Inflammatory macrophage treated with lipopolysaccharide for 1 hour (primary cell): ENCODE results near the gene RHEB.

Experiments used
- DNase-seq, 2 donors: peaks; one replicate each; pipeline ENCODE4 v3.0.0-alpha.2; 2020 to 2022

RHEB gene

GRCh38 chr7:151468217-151469018 is 51.3 kb downstream of the RHEB start:
- DNase-seq: no peak

DNA sequence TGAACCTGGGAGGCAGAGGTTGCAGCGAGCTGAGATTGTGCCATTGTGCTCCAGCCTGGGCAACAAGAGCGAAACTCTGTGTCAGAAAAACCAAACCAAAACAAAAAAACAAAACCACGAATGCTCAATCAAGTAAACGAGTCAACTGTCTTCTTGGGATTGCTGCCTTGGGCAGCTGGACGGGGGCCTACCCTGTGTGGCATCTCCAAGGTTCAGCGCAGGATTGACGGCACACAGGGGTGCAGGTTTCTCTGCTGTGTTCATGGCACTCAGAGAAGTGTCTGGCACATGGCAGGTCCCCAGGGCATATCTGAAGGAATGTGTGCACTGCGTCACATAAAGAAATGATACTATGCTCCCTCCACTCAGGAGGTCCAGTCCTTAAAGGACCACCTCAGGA is 54.5 kb downstream of the RHEB start:
- no peak for DNase-seq

DNA sequence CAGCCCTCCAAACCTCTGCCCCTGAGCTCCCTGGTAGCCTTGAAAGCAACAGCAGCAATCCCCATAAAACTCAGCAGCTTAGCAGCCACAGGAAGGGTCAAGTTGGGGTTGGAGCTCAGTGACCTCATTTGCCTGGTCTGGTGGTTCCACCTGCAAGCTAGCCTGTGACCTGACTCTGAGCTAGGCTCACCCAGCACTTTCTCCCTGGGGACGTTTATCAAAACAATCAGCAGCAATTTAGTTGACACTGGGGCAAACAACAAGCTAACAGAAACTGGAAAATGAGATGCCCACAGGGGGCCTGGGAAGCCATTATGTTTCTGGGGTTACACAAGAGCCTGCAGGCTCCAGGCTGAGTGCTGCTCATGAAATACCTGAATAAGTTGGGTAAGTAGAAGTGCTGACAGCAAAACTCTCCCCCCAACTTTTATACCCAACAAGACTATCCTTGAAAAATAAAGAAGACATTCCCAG is 57.4 kb downstream of the RHEB start:
- DNase-seq: no peak

GRCh38 chr7:151461942-151462230 is 57.8 kb downstream of the RHEB start:
- no peak for DNase-seq

DNA sequence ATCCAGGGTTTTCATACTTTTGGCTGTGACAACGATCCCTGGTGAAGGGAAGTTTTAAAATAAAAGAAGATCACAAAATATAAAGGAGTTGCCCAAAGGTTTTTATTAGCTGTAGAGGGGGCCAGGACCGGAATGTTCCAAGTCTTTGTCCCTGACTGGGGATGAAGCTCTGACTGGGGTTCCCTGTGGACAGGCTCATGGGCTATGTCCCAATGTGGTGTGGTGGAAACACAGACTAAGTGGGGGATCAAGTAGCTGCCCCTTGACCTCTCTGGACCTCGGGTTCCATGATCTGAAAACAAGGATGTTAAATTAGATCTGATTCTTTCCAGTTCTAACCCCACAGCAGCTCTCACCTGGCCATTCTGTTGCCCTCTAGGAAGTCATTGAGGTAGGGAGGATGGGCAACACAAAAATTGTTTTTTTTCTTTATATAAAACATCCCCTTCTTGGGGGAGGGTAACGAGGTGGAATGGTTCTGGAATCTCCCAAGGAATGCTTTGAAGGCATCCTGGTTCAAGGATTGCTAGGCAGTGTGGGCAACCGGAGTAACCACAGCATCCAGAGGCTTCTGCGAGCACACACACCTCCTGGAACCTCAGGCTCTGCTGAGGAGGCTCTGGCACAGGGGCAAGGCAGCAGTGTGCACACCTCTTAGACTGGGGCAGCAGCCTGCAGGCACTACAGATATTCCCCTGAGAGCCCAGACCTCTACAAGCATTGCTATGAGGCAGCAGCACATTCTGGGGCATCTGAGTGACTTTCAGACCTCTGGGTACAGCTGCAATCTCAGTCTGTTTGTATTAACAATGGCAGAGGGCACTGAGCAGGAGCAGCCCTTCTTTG is 58.4 kb downstream of the RHEB start:
- DNase-seq: no peak

DNA sequence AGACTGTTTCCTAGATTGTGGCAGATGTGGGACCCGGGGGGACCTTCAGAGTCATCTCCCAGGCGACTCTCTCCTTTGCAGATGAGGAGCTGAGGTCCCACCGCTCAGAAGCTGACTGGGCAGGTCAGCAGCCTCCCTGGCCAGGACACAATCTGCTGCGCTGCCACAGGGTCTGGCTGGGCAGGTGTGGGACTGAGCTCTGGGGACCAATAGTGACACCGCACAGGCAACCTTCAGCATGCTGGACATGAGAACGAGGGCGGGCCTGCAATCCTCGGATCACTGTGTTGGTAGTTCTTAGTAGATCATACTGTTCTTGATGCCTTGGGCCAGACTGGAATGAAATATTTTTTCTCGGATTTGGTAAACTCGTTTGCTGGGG is 59.2 kb downstream of the RHEB start:
- no peak for DNase-seq

- DNase-seq: peak in 1 of 2 donors; percentile 43
These were observed 59.8 kb downstream of the RHEB start for GRCh38 chr7:151459726-151460473.

- no peak for DNase-seq
These were observed 62.2 kb downstream of the RHEB start for GRCh38 chr7:151457534-151457933.

DNA sequence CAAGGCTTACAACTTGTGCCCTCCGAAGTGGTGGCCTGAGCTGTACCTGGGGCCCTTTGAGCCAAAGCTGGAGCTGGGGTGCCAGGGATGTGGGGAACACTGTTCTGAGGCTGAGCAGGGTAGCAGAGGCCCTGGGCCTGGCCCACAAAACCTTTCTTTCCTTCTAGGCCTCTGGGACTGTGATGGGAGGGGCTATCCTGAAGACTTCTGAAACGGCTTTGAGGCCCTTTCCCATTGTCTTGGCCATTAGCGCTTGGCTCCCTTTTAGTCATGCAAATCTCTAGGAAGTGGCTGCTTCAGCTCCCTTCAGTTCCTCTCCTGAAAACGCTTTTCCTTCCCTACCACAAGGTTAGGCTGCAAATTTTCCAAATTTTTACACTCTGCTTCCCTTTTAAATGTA is 62.9 kb downstream of the RHEB start:
- DNase-seq: no peak

DNA sequence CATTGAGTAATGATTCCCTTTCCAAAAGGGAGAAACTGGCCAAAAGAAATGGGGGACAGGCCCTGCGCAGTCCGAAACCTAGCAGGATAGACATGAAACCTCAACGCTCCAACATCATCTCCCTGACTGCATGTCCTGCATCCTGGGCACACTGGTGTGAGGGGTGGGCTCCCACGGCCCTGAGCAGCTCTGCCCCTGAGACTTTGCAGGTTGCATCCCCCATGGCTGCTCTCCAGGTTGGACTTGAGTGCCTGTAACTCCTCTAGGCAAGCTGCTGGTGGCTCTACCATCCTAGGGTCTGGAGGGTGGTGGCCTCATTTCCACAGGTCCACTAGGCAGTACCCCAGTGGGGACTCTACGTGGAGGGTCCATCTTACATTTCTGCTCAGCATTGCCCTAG is 63.4 kb downstream of the RHEB start:
- no peak for DNase-seq

GRCh38 chr7:151455690-151456089 is 64.0 kb downstream of the RHEB start:
- DNase-seq: no peak

DNA sequence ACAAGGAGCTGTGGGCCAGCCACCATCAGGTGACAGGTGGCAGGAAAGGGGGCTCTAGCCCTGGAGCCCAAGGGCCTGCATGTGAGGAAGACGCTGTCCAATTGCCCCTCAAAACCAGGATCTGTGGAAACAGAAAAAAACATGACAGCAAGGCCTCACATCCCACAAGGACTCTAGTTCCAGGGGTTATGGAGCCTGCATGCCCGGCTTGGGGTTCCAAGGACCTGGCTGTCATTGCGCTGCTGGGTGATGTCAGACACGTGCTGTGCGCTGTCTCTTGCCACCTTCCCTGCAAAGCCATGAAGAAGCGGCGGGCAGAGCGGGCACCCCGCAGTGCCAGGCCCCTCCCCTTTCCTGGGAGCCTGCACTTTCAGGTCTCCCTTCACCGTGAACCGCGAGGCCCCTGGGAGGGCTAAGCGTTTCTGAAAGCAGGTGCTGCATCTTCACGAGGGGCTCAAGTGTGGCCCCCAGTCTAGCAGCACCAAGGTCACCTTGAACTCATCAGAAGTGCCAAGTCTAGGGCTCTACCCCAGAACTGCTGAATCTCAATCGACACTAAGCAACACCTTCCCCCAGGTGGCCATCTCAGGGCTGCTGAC is 64.7 kb downstream of the RHEB start:
- DNase-seq: no peak

- DNase-seq: no peak
These were observed 65.4 kb downstream of the RHEB start for GRCh38 chr7:151454305-151454704.

- DNase-seq: no peak
These were observed 66.3 kb downstream of the RHEB start for GRCh38 chr7:151453326-151453791.

DNA sequence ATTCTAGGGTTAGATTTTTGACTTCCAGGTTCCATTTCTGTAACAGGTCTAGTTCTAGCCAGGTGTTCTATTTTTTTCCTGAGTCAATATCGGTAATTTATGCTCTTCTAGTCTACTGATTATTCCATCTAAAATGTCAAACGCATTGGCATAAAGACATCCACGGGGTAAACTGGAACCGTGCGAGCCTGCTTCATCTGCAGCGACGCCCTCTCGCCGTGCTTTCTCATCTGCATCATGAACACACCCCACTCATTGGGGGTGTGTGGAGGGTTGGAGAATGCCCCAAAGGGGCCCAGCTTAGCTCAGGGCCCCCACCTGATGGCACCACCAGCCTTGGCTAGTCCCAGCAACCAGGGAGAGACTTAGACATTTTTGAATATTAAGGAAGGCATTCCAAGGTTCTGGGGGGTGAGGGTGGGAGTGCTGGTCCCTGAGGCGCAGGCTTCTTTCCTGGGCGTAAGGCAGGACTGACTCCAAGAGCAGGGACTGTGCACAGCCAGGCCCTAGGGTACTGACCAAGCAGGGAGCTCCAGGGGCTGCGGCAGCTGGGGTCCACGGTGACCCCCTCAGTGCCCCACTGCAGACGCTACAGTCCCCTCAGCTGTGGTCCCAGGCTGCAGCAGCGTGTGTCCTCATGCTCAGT is 66.9 kb downstream of the RHEB start:
- DNase-seq: no peak

- DNase-seq: no peak
These were observed 67.8 kb downstream of the RHEB start for GRCh38 chr7:151451626-151452571.

- DNase-seq: no peak
These were observed 68.5 kb downstream of the RHEB start for GRCh38 chr7:151451156-151451555.

DNA sequence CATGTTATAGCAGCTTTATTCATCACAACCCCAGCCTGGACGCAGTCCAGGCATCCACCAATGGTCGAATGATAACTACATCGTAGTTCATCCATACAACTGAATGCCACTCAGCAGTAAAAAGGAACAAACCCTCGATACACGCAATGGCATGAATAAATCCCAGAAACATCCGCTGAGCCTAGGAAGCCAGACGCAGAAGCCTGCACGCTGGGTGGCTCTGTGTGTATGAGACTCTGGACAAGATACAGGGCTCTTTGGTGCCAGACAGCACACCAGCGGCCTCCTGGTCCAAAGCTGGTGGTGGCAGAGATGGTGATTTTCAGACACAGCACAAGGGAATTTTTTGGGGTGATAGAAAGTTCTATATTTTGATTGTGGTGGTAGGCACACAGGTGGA is 69.7 kb downstream of the RHEB start:
- DNase-seq: no peak

DNA sequence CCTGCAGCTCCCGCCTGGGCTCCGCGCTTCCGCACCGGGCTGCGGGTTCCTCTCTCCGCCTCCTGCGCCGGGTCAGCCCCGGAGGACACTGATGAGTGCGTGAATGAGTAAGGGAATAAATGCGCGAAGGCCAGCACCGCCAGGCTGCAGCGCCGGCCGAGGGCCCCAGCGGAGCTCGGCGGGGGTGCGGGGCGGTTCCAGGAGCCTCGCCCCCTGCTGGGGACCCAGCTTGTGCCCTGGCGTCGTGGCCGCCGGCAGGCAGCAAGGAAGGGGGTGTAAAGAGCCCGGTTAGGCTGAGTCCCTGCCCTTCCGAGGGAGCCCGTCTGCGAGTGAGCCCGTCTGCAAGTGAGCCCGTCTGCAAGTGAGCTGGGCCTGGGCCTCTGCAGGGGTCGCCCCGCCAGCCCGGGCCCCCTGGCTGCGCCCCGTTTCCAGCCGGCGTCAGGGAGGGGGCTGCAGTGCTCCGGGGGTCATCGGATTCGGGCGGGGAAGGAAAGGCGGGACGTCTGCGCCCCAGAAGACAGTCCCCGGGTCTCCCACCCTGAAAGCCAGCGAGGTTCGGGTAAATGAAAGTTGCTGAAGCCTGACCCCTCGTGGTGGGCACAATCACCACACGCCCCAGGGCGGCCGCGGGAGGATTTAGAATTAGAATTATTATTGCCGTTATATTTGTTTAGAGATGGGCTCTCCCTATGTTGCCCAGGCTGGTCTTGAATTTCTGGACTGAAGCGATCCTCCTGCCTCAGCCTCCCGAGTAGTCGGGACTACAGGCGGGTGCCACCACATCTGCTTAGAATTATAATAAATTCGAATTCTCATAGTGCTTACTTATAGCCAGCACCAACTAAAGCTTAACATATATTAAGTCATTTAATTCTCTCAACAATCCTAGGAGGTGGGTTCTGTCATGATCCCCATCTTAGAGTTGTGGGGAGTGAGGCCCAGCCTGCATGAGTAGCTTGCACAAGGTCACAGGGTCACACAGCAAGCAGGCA is 71.1 kb downstream of the RHEB start:
- DNase-seq: peak; percentile 24 to 82

- DNase-seq: no peak
These were observed 71.8 kb downstream of the RHEB start for GRCh38 chr7:151447901-151448260.
